Measurements from ENCODE around the gene SPRR2F.

DNA sequence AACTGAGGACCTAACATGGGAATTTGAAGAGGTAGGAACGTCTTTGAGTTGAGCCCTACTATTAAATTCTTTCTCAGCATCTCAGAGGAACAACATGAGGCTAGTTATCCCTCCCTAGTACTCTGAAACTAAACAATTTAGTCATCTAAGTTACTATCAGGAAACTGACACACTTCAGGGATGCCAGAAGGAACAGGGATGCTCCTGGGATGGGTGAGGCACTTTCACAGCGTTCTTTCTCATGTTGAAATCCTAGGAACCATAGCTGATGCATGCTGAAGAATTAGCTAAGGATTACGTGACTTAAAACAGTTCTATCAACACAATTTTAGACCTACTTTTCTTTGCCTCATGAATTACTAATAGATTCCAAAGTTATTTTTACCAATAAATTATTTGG, 39.2 kb upstream of the SPRR2F start:
- TF ChIP-seq EP300 (IDR thresholded peaks at IDR 0.05) = no peak
- TF ChIP-seq POLR2A (IDR thresholded peaks at IDR 0.05) = no peak

Measured in ovary (tissue), 1 donor.